22Rv1 (cell line): ENCODE measurements around the gene ZNF100.

Source experiments
- ZFX ChIP-seq: fragments of 450-650 bp; IDR thresholded peaks from 2 replicates; pipeline ENCODE4 v1.6.1; 2017; ENCODE audit warnings: antibody characterized with exemption, borderline replicate concordance
- TF ChIP-seq, protein P1 (sequence below): fragments of 450-650 bp; IDR thresholded peaks from 2 replicates; pipeline ENCODE4 v1.5.1; 2017; ENCODE audit warnings: mild to moderate bottlenecking

DNA sequence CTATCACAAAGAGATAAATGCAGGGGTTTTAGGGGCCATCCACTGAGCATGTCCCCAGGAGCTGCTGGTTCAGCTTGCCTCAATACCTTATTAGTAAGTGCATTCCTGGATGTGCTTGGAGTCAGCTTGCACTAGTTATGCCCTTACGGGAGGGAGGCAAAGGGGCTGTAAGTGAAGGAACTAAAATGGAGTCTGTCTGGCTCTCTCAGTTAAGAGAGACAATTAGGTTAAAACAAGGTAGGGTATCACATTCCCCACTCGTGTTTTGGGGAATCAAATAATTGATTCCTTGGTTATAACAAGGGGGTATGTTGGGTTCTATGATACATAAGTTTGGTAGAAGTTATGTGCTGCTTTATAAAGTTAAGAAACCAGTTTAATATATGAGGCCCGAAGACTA is 78.9 kb downstream of the ZNF100 start:
- TF ChIP-seq, protein P1, sequence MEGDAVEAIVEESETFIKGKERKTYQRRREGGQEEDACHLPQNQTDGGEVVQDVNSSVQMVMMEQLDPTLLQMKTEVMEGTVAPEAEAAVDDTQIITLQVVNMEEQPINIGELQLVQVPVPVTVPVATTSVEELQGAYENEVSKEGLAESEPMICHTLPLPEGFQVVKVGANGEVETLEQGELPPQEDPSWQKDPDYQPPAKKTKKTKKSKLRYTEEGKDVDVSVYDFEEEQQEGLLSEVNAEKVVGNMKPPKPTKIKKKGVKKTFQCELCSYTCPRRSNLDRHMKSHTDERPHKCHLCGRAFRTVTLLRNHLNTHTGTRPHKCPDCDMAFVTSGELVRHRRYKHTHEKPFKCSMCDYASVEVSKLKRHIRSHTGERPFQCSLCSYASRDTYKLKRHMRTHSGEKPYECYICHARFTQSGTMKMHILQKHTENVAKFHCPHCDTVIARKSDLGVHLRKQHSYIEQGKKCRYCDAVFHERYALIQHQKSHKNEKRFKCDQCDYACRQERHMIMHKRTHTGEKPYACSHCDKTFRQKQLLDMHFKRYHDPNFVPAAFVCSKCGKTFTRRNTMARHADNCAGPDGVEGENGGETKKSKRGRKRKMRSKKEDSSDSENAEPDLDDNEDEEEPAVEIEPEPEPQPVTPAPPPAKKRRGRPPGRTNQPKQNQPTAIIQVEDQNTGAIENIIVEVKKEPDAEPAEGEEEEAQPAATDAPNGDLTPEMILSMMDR, result no peak
- TF ChIP-seq ZFX, result no peak
